Retinal pigment epithelial cell (primary cell): ENCODE results near the gene SLC25A11.

Source experiments
- DNase-seq: peaks from one replicate; pipeline ENCODE4 v3.0.0-alpha.2; 2010; ENCODE audit warnings: low read depth
- H3K4me3 ChIP-seq: 2 replicates; pipeline ENCODE4 v1.5.1; 2011; ENCODE audit warnings: mild to moderate bottlenecking, low read length, control low read depth, moderate library complexity
- TF ChIP-seq, protein P1 (sequence below): conservative IDR thresholded peaks from 2 replicates; pipeline ENCODE4 v1.5.1; 2011; ENCODE audit warnings: low read depth, low read length, control low read depth, inconsistent platforms

Gene SLC25A11

DNA sequence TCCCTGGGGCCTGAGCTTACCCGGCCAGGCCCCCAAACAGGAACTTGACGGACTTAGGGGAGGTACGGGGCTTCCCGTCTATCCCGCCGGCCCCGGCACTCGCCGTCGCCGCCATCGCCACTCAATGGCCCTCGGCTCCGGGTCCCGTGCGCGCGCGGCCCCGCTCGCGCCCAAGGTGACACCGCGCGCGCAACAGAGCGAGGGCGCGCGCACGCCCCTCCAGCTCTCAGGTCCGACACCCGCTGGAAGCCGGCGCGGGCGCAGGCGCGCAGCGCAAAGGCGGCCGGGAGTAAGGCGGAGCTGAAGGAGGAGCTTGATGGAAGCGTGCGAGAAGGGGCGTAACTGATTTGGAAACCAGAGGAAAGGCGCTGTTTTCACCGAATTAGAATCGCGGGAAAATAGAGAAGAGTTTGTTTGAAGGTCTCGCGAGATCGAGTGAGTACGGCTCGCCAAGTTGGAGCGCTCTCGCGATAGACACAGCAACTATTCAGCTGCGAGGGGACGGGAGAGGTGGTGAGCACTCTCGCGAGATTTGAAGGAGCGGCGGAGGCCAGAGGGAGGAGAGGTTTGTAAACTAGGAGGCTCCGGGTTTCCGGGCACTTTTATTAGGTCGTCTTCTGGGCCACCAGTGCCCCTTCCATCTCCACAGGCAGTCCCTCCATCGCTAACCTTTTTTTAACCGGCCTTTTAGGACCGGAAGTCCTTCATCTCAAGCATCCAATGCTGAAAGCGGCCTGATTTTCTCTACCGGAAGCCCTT lies at the start of gene SLC25A11, which contains the start of gene RNF167:
Gene SLC25A11 (minus strand): TSS at position 251 of the 759 bp plus-strand sequence. CDS start 136 bp downstream, at position 115.
Gene RNF167 (plus strand): TSS at position 473 of the 759 bp plus-strand sequence. CDS start 642 bp downstream, outside the sequence.
- DNase-seq: peak; percentile 99
- H3K4me3 ChIP-seq: peak within 1 kb of the TSS; percentile 96
- TF ChIP-seq, protein P1, sequence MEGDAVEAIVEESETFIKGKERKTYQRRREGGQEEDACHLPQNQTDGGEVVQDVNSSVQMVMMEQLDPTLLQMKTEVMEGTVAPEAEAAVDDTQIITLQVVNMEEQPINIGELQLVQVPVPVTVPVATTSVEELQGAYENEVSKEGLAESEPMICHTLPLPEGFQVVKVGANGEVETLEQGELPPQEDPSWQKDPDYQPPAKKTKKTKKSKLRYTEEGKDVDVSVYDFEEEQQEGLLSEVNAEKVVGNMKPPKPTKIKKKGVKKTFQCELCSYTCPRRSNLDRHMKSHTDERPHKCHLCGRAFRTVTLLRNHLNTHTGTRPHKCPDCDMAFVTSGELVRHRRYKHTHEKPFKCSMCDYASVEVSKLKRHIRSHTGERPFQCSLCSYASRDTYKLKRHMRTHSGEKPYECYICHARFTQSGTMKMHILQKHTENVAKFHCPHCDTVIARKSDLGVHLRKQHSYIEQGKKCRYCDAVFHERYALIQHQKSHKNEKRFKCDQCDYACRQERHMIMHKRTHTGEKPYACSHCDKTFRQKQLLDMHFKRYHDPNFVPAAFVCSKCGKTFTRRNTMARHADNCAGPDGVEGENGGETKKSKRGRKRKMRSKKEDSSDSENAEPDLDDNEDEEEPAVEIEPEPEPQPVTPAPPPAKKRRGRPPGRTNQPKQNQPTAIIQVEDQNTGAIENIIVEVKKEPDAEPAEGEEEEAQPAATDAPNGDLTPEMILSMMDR: no peak

- peak overlapping the region; percentile 77 for H3K4me3 ChIP-seq
- no peak for DNase-seq
- TF ChIP-seq, protein P1: no peak
These were observed 48.1 kb upstream of the SLC25A11 start for GRCh38 chr17:4987767-4988567.

DNA sequence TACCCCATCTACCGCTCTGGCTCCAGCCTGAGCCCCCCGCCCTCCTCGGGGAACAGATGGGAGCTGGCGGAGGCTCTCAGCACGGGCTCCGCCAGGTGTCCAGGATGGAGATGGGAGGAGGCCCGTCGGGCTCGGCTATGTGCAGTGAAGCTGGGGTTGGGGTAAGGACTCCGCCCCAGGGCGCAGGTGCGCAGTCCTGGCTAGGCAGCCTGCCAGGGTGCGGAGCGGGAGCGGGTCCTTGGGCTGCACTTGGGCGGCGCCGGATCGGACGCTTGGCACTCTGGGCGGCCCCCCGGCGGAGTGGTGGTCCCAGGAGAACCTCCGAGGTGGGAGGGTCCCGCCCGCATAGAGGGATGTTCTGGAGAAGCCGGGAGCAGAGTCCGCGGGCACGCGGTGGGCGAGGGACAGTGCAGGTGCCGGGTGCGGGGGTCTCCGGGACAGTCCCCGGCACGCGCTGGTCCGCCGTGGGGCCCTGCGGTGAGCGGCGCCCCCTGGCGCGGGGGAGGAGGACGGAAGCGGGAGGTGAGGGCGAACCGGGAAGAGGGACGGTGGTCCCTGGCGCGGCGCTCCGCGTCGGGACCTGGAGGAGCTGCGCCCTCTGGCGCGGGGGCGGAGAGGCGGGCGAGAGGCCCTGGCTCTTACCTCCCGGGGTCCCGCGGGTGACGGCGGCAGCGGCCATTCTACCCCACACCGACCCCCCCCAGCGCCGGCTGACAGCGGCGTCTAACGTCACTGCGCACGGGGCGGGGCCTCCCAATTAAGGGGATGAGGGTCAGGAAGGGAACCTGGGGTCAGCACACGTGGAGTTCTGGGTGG lies 47.3 kb upstream of the SLC25A11 start, which contains the start of gene CAMTA2:
Gene CAMTA2 (minus strand): TSS at position 725 of the 816 bp plus-strand sequence. CDS start 1,453 bp downstream, outside the sequence.
- peak within 1 kb of the TSS; percentile 77 for H3K4me3 ChIP-seq
- TF ChIP-seq, protein P1: peak; percentile 64
- DNase-seq: no peak

DNA sequence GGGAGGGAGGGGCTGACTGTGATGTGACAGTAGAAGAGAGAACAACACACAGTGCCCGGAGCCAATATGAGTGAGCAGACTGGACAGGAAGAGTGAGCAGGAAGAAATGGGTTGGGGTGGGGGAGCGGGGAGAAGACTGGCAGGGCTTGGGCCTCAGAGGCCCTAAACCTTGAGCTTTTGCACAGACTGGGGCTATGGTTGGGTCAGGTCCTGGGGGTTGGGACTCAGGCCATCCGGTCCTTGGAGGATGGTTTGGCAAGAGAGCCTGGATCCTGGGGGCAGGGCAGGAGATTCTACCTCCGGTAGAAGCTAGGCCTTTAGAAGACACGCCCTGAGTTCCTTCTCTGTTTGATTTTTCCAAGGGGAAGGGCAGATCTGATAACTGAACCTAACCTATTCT lies 46.6 kb upstream of the SLC25A11 start:
- DNase-seq: no peak
- TF ChIP-seq, protein P1: no peak
- H3K4me3 ChIP-seq: peak overlapping the region; percentile 77

DNA sequence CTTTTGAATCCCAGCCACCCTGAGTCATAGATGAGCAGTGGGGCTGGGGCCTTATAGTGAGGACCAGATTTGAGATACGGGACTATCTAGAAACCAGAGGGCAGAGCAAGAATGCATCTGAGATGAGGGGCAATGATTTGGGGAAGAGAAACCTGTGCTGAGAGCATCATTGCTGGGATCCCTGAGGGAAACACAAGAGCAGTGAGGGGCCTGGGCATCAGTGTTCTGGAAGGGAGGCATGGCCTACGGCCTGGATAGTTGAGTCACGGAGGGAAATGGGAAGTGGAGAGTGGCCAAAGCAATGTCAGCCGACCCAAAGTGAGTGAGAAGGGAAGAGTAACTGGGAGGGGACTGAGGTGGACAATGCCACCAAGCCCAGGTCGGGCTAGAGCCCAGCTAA lies 42.5 kb upstream of the SLC25A11 start:
- no peak for DNase-seq
- no peak overlapping the region for H3K4me3 ChIP-seq
- TF ChIP-seq, protein P1: no peak

DNA sequence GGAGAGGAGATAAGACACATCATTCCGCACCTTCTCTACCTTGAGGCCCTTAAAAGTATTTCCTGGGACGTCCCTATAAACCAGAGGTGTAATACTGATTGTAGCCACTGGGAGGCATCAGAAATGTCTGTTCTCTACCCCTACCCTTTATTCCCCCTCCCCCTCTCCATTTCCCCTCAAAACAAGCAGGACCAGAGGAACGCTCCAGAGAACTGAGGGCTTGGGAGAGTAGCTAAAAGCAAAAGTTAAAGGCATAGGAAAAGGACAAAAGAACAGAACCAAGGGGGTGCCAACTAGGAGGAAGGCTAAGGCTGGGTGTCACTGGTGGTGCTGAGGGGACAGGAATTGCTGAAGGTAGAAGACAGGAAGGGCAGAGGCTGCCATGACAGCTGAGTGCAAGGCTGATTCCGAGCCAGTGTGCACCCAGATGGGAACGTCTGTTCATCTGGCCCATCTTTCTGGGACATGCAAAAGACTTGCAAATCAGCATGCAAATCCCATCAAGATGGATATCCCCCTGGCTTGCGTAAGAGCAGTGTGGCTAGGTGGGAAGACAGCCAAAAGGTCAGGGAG lies 40.9 kb upstream of the SLC25A11 start:
- TF ChIP-seq, protein P1: peak; percentile 71
- H3K4me3 ChIP-seq: no peak overlapping the region
- no peak for DNase-seq
